ENCODE results near the gene PPL. TPM values are rescaled to one million over a fixed set of nuclear protein-coding genes. Genes with fewer than 3 reads are reported as not detected.

PPL gene
- total and polyA plus RNA-seq, 2 of the 13 experiments (the other 11 are each of a cell fraction or from before 2014, with no cell fraction given), result 5.7 to 6.6 TPM

DNA sequence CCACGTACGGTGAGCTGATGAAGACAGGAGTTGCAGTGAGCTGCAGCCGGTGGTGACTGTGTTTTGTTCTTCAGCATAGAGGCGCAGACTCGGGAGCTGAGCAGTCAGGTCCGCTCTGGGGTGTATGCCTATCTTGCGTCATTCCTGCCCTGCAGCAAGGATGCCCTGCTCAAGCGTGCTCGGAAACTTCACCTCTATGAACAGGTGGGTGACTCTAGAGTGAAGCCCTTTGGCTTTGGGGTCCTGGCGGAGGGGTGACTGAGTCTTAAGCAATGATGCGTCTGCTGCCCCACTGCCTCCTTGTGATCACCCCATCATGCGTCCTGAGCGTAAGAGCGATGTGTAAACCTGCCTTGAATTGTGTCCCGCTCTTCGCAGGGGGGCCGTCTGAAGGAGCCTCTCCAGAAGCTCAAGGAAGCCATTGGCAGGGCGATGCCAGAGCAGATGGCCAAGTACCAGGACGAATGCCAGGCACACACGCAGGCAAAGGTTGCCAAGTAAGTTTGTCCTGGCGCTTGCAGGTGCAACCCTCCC, 66.7 kb downstream of the PPL start:
- Histone ChIP-seq H2AFZ (ENCODE audit: low read length) (no peak overlapping the region), H3K36me3 (replicated peaks in 1 of 2; ENCODE audit: control insufficient read depth in 1 of 2, insufficient read depth in 2 of 2, low read length in 2 of 2) (peaks cover 38 to 72% of the 10 kb centered on the region in 2 experiments), H3K27ac (ENCODE audit: extremely low read length, insufficient read depth, low read length) (no peak overlapping the region), H4K20me1 (ENCODE audit: insufficient read depth, low read length) (no peaks in the 10 kb centered on the region; the same call in 1 of the 2 replicates), H3K79me2 (ENCODE audit: insufficient read depth, low read length) (peaks cover 30% of the 10 kb centered on the region), H3K9ac (ENCODE audit: insufficient read depth, low read depth, low read length) (no peak overlapping the region), H3K9me3 (ENCODE audit: low read length) (no peaks in the 10 kb centered on the region), H3K4me1 (ENCODE audit: insufficient read depth, low read length) (peaks cover 32% of the 10 kb centered on the region), H3K4me3 (replicated peaks in 1 of 3; ENCODE audit: insufficient read depth in 1 of 3, low read depth in 2 of 3, low read length in 3 of 3) (no peak overlapping the region), H3K4me2 (ENCODE audit: low read depth, low read length) (no peak overlapping the region), H3K27me3 (ENCODE audit: control insufficient read depth in 1 of 2, insufficient read depth in 2 of 2, low read length in 2 of 2) (no peaks in the 10 kb centered on the region)
- BruUV-seq (replicated peaks), result no TSS peak
- ChIA-PET POLR2A (no interaction called here), CTCF (ENCODE audit: low intra/inter-chr PET ratio, low total read pairs) (no interaction called here)
- FAIRE-seq (no peak), DNase-seq (ENCODE audit: low spot score) (no peak), ATAC-seq (no peak)
- in situ Hi-C loops (cut with HindIII; ENCODE audit: extremely low pct_ligation_motif_present, low pct_unique_long_range_greater_than_20kb), result no loop called here
- WGBS (ENCODE audit: low lambda C conversion rate), result 97% methylated on average over 10 of the region's 21 CpGs
- intact Hi-C loops (cut with micrococcal nuclease; ENCODE audit: unreplicated experiment), result no loop called here
- TF ChIP-seq CBX1 (IDR thresholded peaks at IDR 0.05; ENCODE audit: low read depth) (no peak), ASH2L (IDR thresholded peaks at IDR 0.05; ENCODE audit: insufficient read length, low read depth, low read length) (no peak), KAT8 (CRISPR knock-in tag; IDR thresholded peaks at IDR 0.05) (no peak), ZFYVE20 (CRISPR knock-in tag; IDR thresholded peaks at IDR 0.05; ENCODE audit: borderline replicate concordance, low read depth) (no peak), ARID2 (CRISPR knock-in tag; IDR thresholded peaks at IDR 0.05; ENCODE audit: borderline replicate concordance) (no peak), SALL2 (CRISPR knock-in tag; IDR thresholded peaks at IDR 0.05) (no peak), ZNF850 (CRISPR knock-in tag; conservative IDR thresholded peaks at IDR 0.05) (no peak), MBD4 (IDR thresholded peaks at IDR 0.05; ENCODE audit: borderline replicate concordance, low read length) (no peak), NR2F1 (CRISPR knock-in tag; IDR thresholded peaks at IDR 0.05) (no peak), SOX5 (CRISPR knock-in tag; IDR thresholded peaks at IDR 0.05; ENCODE audit: borderline replicate concordance) (no peak), NR3C1 (CRISPR knock-in tag; IDR thresholded peaks at IDR 0.05) (no peak)
- TF ChIP-seq, protein P1, sequence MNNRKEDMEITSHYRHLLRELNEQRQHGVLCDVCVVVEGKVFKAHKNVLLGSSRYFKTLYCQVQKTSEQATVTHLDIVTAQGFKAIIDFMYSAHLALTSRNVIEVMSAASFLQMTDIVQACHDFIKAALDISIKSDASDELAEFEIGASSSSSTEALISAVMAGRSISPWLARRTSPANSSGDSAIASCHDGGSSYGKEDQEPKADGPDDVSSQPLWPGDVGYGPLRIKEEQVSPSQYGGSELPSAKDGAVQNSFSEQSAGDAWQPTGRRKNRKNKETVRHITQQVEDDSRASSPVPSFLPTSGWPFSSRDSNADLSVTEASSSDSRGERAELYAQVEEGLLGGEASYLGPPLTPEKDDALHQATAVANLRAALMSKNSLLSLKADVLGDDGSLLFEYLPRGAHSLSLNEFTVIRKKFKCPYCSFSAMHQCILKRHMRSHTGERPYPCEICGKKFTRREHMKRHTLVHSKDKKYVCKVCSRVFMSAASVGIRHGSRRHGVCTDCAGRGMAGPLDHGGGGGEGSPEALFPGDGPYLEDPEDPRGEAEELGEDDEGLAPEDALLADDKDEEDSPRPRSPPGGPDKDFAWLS (CRISPR knock-in tag; IDR thresholded peaks at IDR 0.05; ENCODE audit: borderline replicate concordance), result no peak
- TF ChIP-seq, protein P2, sequence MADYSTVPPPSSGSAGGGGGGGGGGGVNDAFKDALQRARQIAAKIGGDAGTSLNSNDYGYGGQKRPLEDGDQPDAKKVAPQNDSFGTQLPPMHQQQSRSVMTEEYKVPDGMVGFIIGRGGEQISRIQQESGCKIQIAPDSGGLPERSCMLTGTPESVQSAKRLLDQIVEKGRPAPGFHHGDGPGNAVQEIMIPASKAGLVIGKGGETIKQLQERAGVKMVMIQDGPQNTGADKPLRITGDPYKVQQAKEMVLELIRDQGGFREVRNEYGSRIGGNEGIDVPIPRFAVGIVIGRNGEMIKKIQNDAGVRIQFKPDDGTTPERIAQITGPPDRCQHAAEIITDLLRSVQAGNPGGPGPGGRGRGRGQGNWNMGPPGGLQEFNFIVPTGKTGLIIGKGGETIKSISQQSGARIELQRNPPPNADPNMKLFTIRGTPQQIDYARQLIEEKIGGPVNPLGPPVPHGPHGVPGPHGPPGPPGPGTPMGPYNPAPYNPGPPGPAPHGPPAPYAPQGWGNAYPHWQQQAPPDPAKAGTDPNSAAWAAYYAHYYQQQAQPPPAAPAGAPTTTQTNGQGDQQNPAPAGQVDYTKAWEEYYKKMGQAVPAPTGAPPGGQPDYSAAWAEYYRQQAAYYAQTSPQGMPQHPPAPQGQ (CRISPR knock-in tag; IDR thresholded peaks at IDR 0.05; ENCODE audit: borderline replicate concordance), result no peak
- TF ChIP-seq, protein P3, sequence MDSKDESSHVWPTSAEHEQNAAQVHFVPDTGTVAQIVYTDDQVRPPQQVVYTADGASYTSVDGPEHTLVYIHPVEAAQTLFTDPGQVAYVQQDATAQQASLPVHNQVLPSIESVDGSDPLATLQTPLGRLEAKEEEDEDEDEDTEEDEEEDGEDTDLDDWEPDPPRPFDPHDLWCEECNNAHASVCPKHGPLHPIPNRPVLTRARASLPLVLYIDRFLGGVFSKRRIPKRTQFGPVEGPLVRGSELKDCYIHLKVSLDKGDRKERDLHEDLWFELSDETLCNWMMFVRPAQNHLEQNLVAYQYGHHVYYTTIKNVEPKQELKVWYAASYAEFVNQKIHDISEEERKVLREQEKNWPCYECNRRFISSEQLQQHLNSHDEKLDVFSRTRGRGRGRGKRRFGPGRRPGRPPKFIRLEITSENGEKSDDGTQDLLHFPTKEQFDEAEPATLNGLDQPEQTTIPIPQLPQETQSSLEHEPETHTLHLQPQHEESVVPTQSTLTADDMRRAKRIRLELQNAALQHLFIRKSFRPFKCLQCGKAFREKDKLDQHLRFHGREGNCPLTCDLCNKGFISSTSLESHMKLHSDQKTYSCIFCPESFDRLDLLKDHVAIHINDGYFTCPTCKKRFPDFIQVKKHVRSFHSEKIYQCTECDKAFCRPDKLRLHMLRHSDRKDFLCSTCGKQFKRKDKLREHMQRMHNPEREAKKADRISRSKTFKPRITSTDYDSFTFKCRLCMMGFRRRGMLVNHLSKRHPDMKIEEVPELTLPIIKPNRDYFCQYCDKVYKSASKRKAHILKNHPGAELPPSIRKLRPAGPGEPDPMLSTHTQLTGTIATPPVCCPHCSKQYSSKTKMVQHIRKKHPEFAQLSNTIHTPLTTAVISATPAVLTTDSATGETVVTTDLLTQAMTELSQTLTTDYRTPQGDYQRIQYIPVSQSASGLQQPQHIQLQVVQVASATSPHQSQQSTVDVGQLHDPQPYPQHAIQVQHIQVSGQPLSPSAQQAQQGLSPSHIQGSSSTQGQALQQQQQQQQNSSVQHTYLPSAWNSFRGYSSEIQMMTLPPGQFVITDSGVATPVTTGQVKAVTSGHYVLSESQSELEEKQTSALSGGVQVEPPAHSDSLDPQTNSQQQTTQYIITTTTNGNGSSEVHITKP (CRISPR knock-in tag; IDR thresholded peaks at IDR 0.05; ENCODE audit: low read depth), result no peak

Data from HepG2 (cell line).